Stimulated activated CD4-positive, alpha-beta T cell treated with anti-CD3 and anti-CD28 coated beads, Interleukin-4, amount 100 ng/mL, for 1 hour (primary cell): ENCODE results near the gene RFPL1.

Experiments used
- DNase-seq: peaks from one replicate; pipeline ENCODE4 v3.0.0-alpha.2; 2020

The RFPL1 gene

DNA sequence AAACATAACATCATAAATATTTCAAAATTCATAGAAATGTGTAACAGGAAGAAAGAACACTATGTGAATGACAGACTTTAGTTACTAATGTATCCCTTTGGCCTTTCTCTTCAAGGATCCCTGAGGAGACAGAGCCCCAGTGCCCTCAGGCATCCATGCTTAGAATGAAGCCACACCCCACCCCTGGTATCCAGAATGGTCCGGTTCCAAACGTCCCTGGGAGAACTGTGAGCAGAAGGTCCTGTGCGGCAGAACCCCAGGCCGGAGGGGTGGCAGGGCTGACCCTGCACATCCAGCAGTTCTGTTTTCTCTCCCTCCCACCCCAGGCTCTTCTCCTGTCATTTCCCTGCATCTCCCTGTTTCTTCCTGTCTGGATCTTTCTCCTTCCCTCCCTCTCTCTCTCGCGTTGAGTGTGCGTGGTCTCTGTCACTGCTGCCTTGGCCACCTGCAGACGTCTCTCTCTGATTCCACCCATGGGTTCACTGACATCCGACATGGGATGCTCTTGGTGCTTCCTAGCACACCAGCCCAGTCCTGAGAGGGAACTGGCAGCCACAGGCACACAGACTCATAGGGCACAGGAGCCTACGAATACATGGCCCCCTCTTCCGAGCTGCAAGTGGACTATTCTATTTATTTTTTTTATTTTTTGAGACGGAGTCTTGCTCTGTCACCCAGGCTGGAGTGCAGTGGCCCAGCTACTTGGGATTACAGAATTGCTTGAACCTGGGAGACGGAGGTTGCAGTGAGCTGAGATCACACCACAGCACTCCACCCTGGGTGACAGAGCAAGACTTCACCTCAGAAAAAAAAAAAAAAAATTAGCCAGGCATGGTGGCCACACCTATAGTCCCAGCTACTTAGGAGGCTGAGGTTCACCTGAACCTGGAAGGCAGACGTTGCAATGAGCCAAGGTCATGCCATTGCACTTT lies 5.7 kb downstream of the RFPL1 start:
- no peak for DNase-seq

DNA sequence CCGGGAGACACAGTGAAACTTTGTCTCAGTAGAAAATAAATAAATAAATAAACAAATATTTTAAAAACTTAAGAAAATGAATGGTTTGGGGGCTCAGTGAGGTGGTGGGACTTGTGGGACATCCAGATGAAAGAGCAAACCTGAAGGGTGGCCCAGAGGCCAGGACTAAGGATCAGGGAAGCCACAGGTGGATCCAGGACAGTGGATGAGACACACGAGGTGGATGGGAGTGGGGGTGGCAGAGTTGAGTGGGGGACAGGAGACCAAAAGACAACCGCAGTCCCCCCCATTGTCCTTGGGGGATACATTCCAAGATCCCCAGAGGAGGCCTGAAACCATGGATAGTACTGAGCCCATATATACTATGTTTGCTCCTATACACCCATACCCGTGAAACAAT lies 7.1 kb downstream of the RFPL1 start:
- no peak for DNase-seq

DNA sequence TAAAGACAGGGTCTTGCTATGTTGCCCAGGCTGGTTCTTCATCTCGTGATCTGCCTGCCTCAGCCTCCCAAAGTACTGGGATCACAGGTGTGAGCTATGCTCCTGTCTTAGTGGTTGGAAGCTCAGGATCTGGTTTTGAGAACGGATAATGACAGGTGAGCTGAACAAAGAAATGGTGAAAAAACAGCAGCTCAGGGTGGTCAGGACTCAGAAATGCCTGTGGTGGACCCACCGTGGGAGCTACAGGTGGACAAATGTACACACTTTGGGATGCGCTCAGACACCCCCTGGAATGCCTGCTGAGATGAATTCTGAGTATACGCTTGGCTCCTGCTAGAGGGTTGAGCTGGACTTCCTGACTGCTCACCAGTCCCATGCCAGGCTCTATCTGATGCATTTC lies 9.5 kb downstream of the RFPL1 start:
- no peak for DNase-seq

GRCh38 chr22:29449296-29449875 lies 11.0 kb downstream of the RFPL1 start:
- no peak for DNase-seq

DNA sequence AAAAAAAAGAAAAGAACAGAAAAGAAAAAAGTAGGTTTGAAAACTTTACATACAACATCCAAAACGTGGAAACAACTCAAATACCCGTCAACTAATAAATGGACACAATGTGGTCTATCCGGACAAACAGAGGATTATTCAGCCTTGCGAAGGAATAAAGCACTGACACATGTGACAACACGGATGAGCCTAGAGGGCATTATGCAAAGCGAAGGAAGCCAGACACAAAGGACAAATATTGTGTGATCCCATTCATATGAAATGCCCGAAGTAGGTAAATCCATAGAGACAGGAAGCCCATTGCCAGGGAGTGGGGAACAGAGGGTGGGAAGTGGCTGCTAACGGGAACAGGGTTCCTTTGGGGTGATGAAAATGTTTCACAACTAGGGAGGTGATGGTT lies 11.8 kb downstream of the RFPL1 start:
- no peak for DNase-seq

- no peak for DNase-seq
These were observed 13.5 kb downstream of the RFPL1 start for GRCh38 chr22:29451863-29452262.

GRCh38 chr22:29454276-29454675 lies 15.9 kb downstream of the RFPL1 start:
- no peak for DNase-seq

DNA sequence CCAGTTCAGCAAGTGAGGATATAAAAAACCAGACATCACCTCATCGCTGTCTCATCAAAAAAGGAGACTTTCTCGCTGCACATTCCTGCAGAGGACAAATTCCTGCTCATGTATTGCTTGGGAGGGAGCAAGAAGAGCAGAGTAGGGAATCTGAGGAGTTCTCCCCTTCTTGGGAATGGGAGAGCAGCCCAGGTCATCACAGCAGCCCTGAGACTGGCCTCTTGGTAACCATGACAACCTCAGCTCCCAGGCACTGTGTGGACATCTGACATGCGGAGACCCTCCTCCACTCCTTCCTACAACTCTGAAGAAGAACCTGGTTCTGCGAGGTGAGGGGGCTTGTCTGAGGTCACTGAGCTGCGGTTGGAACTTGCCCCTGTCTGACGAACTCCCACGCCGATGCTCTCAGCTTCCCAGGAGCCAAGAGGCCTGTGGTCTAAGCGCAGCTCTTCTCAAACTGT lies 17.9 kb downstream of the RFPL1 start:
- no peak for DNase-seq

DNA sequence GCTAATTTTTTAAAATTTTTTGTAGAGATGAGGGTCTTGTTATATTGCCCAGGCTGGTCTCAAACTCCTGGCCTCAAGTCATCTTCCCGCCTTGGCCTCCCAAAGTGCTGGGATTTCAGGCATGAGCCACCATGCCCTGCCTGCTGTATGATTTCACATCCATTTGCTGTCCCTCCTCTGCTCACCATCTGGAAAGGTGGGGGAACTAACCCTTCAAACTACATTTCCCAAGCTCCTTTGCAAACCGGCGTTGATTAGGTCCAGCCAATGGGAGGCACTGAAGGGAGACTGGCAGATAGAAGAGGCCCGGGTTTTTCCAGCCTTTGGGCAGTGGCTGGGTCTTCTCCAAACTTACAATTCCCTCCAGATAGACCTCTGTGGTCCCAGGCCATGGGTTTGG lies 19.3 kb downstream of the RFPL1 start:
- no peak for DNase-seq

- no peak for DNase-seq
These were observed 20.2 kb downstream of the RFPL1 start for GRCh38 chr22:29458551-29458950.

DNA sequence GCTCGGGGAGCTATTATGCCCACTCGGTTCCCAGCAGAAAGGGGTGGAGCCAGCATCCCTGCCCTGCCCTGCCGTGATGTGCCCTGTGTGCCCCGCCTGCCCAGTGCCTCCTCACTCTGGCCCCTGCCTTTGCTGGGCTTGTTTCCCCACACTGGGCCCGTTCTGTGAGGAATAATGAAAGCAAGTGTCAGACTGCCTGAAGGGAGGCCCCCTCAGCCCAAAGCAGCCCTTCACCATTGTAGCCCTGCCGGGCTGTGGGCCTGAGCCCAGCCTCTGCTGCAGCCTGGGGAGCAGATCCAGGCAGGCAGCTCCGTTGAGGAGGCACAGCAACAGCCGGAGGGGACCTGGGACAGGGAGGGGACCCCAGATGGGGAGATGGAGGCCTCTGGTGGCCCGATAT lies 21.4 kb downstream of the RFPL1 start:
- no peak for DNase-seq

DNA sequence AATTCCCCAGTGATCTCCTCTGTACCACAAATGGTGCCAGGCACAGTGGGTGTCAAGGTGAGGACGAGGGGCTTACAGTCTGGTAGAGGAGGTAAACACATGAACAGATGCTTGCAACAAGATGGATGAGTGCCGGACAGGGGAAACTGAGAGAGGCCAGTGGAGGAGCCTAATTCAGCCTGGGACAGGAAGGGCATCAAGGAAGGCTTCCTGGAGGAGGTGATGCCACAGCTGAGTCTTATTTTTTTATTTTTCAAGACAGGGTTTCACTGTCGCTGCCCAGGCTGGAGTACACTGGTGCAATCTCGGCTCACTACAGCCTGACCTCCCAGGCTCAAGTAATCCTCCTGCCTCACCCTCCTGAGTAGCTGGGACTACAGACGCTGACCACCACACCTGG lies 22.9 kb downstream of the RFPL1 start:
- DNase-seq = no peak

DNA sequence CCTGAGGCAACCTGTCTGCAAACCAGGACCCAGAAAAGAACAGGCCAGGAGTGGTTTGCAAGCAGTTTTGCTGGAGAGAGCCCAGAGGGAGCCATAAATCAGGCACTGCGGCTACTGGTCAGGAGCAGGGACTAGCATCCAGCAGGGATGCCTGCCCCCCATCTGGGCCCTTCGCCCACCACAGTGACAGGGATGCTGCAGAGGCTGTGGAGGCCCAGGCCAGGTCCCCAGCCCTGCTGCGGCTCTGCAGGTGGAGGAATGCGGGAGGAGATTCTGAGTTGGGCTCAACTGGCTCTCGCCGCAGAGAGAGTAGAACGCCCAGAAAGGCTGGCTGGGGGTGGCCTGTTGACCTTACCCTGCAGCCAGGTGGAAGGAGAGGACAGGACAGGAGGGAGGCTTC lies 25.2 kb downstream of the RFPL1 start:
- DNase-seq = no peak

DNA sequence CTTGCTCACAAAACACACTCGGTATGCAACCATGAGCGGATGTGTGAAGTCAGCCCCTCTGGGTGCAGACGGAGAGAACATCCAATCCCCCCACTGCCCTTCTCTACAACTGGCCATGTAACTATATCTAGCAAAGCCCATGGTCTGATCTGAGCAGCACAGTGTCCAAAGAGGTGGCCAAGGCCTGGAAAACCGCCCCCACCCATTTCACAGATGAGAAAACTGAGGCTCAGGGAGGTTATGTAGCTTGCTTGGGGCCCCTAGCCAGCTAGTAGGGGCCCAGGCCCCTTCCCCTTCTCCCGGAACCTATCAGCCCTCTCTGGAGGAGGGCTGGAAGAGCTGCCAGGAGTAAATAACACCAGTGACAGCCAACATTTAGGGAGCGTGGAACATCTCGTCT lies 26.2 kb downstream of the RFPL1 start:
- no peak for DNase-seq

DNA sequence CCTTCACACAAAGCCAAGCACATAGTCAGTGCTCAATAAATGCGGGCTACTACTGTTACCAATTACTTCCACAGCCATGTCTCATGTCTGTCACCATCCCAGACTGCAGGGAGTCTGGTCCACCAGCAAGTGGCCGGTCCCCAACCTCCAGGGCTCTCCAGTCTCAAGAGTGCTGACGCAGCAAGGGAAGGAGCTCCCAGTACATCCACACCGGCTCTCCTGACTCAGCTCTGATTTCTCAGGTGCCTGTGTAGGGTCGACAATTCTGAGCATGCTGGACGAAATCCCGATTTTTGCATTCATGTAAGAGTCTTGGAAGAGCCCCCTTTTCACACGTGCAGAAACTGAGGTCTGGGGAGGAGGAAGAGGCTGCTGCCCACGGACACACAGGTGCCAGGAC lies 31.4 kb downstream of the RFPL1 start:
- DNase-seq = no peak

GRCh38 chr22:29470159-29470855 lies 31.9 kb downstream of the RFPL1 start:
- DNase-seq = peak; percentile 70

DNA sequence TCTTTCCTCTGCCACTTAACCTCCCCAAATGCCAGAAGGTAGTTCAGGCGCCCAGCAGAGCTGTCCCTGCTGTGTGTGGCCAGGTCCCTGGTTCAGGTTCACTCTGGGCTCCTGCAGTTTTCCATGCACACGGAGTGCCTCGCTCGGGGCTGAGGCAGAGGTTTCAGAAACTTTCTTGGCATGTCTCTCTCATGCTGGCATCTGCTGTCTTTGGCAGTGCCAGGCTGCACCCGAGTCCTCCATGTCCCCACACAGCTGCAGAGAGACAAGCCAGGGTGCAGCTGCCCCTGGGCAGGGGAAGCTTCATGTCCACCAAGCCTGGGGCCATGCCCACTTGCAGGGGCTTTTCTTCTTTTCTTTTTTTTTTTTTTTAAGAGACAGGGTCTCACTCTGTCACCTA lies 34.6 kb downstream of the RFPL1 start:
- DNase-seq = no peak

DNA sequence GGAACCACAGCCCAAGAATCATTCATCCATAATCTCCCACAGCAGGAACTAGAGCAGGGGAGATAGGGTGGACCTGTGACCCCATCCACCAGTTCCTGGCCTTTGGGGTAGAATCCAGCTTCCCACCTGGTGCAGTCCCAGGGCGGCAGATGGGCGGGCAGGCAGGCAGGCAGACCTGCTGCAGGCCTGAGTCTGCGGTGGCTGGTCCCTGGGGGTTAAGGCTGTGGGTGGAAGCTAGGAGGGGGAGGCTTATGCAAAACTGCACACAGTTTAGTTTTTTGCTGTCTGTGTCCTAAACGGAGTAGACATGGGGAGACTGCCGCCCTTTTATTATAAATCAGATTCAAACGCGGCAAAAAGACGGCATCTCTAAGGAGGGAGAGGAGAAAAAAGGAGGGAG lies 37.2 kb downstream of the RFPL1 start:
- no peak for DNase-seq

DNA sequence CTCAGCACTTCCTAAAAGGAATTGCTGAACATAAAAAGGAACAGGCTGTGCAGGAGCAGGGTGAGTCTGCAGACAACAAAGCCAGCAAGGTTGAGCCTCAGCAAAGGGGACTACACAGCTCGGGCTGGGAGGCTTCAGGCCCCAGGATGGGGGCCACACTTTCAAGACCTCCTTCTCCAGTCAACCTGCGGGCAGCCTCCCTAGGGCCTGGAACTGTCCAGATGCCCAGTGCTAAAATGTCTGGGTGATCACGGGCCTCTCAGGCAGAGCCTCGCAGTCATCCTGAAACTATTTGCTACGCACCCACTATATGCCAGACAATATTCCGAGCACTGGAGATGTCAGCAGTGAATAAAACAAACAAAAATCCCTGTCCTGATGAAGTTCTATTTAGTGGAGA lies 37.7 kb downstream of the RFPL1 start:
- no peak for DNase-seq

GRCh38 chr22:29477723-29478318 lies 39.4 kb downstream of the RFPL1 start:
- DNase-seq = no peak

- DNase-seq = peak; percentile 39
These were observed 40.2 kb downstream of the RFPL1 start for GRCh38 chr22:29478326-29479276.
